ENCODE data around the gene ATP1A3.

Gene ATP1A3

DNA sequence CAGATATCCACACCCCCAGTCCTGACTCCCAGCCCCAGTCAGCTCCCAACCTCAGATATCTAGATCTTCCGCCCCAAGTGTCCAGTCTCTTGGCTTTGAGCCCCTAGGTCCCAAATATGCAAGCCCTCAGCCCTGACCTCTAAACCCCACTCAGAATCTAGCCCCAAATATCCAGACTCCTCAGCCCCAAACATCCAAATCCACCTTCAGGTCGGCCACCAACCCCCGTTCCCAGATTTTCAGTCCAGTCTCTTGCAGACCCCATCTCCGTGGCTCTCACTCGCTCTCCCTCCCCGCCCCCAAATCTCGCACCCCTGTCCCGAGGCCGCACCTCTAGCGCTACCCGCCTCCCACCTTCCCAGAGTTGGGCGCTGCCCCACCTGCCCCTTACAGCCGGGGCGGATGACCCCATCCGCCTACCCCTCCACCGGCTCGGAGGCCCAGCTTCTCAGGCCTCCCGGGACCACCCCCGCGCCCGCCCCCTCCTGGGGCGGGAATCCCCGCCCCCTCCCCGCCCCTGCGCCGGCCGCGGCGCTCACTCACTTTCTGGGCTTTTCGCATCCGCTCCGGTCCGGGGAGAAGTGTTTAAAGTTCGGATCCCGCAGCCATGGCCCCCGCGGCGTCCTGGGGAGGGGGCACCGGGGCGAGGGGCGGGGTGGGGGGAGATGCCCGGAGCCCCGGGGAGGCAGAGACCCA is 66.4 kb downstream of the ATP1A3 start:
- no peak for DNase-seq

GRCh38 chr19:41926763-41927496 is 67.1 kb downstream of the ATP1A3 start:
- no peak for DNase-seq

DNA sequence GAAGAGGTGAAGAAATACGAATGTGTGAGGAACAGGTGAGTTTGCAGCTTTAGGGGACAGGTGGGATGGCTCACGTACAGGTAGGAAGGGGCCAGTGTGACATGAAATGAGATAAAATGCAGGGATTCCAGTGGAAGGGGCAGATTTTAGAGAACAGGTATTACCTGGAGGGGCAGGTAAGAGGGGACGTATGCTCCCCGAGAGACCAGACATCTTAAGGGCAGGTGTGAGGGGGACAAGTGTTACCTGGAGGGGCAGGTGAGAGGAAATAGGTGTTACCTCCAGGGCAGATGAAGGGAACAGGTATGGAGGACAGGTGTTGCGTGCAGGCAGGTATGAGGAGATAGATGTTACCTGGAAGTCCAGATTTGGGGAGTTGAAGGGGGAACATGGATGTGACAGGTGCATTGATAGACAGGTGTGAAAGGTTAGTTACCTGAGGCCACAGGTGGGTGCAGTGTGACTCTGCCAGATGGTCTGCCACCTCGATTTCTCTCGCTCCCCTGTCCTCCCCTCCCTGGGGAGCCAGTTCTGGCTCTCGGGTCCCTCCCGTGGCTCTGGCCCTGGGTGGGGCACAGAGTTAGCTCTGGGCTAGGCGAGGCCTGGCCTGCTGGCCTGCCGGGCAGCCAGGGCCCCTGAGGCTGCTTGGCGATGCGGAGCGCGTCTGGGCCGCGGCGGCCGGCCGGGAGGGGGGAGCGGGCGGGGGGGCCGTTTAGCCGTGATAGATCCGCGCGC is 67.8 kb downstream of the ATP1A3 start:
- no peak for DNase-seq

- DNase-seq: no peak
These were observed 68.6 kb downstream of the ATP1A3 start for GRCh38 chr19:41925208-41926003.

- no peak for DNase-seq
These were observed 69.6 kb downstream of the ATP1A3 start for GRCh38 chr19:41924151-41925145.

DNA sequence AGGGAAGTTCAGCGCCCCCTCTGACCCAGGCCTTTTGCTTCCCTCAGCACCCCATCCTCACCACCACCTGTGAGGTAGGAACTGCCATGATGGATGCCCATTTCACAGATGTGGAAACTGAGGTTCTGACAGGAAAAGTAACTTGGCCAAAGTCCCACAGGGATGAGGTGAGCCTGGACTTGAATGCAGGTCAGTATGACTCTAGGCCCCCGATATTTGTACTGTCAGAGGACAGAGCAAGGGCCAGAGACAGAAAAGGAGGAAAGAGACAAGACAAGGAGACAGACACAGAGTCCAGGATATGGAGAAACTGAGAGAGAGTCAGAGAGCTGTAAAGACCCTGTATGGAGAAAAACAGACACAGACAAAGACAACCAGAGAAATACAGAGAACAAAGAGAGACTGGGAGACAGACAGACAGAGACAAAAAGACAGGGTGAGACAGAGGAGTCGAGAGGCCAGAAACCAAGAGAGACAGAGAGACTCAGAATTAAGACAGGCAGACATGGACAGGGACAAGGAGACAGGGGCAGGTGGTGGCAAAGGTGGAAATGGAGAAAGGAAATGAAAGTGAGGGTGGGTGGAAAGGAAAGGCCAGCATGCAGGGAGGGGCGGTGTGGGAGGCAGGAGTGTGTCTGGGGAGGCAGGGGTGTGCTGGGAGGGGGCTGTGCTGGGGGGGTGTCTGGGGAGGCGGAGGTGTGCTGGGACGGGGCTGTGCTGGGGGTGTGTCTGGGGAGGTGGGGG is 70.8 kb downstream of the ATP1A3 start:
- DNase-seq: no peak

- DNase-seq: no peak
These were observed 71.4 kb downstream of the ATP1A3 start for GRCh38 chr19:41922585-41922984.

DNA sequence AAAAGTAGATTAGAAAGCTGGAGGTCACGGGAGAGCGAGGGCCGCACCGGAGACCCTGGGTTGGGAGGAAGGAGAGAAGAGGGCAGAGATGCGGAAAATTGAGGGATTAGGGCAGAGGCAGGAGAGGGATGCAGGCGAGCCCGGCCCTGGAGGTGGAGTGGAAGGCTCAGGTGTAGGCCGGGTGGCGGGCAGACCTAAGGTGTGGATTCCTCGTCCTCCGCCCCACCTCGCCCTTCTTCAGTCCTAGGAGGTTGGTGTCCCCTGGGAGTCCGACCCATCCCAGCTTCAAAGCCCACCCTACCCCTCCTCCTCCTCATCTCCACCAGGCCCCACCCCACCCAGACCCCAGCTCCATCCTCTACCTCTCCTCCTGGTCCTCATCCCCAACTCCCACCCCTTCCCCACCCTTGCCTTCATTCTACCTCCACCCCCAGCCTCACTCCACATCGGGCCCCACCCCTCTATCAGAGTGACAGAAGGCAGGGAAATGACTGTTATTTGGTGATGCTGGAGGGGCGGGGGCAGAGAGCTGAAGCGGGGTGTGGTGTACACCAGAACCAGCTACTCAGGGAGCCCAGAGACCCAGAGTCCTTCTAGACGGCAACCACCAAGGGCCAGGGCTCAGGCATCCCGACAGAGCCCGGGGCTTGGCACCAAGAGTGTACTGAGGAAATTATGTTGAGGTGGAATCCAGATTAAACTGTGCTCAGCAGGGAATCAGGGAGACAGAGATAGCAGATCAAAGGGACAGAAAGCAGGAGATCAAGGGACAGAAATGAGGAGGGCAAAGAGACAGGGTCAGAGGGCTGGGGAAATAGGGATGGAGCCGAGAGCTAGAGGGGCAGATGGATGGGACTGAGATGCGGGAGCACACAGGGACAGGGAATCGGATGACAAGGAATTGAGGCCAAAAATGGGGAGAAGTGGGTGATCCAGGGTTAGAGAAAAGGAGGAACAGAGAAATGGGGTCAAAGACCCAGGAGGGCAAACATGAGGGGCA is 72.2 kb downstream of the ATP1A3 start:
- DNase-seq: no peak

DNA sequence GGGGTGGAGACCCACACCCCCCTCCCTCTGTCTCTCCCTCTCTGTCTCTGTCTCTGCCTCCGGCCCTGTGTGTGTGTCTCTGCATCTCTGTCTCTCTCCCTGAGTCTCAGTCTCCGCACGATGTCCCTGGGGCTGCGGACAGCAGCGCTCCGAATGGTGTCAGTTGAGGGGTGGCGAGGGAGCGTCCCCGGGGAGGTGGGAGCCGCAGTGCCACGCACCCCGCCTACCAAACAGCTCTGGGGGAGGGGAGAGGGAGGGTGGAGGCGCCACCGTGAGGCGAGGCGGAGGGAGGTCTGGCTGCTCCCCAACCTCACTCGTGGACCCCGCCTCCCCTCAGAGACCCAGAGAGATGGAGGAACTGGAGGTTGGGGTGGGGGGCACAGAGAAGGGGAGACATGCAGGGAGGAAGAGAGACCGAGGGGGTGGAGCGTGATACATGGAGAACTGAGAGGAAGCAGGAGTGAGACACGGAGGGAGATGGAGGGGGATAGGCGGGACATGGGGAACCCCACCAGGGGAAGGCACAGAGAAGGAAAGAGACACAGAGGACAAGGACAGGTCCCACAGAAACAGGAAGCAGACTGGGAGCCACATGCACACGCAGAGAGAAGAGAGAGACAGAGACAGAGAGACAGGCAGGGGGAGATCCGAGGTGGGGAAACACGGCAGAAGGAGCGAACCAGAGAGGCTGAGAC is 73.0 kb downstream of the ATP1A3 start:
- DNase-seq: no peak

DNA sequence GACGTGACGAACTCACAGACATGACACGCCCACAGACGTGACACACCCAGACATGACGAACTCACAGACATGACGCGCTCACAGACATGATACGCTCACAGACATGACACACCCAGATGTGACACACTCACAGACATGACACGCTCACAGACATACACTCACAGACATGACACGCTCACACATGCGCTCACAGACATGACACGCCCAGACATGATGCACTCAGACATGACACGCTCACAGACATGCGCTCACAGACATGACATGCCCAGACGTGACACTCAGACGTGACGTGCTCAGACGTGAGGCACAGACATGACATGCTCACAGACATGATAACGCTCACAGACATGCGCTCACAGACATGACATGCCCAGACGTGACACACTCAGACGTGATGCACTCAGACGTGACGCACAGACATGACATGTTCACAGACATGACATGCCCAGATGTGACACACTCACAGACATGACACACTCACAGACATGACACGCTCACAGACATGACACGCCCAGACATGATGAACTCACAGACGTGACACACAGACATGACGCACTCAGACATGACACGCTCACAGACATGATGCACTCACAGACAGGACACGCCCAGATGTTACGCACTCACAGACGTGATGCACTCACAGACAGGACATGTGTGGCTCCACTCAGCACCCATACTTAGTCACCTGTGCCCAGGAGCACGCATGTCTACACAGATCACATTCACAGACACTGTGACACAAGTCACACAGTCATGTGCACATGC is 73.9 kb downstream of the ATP1A3 start:
- DNase-seq: no peak

DNA sequence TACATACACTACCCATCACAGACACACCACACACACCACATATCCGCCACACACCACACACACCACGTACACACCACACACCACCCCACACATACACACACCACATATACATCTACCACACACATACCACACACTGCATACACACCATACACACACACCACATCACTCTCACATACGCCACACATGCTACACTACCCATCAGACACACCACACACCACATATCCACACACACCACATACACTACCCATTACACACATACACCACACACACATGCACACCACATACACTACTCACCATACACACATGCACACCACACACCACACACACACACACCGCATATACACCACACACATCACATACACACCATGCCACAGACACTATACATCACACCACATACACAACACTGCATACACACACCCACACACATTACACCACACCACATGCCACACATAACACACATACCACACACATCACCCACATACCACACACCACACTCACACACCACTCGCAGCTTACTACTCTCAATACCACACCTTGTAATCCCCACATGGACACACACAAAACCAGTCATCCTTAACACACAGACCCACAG is 75.3 kb downstream of the ATP1A3 start:
- no peak for DNase-seq

DNA sequence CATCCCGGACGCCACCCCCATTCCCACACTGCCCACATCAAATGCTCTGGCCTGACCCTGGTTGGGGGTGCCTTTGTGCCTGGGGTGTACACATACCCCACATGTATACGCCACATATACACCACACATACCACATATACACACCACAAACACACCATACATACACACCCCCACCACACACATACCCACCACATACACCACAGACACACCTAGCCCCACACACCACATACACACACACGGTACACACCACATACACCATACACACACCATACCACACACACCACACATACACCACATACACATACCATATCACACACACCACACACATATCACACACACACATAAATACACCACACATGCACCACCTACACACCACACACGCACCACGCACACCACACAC is 75.9 kb downstream of the ATP1A3 start:
- DNase-seq: no peak

DNA sequence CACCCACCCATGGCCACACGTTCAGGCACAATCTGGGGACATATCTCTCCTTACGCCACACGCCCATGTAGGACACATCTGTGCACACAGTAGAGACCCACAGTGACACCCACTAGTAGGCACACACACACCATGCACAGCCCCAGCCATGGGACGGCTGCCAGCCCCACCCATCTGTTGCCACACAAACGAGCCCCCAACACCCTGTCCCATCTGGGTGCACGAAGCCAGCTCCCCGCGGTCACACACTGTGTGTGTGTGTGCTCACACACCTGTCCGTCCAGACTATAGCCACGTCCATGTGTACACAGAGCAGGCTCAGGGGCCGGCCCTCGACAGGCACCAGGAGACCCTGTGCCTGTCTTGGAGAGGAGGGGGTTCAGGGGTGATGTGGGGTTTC is 76.4 kb downstream of the ATP1A3 start:
- no peak for DNase-seq
